Neural progenitor cell (in vitro differentiated cells): ENCODE data around the gene TMEM184A.

ENCODE experiments used
- CTCF ChIP-seq: fragments of 200-600 bp; sonication (generic); IDR thresholded peaks from 2 replicates; pipeline ENCODE4 v1.5.1; 2017; ENCODE audit warnings: antibody characterized with exemption, mild to moderate bottlenecking
- EZH2 ChIP-seq: fragments of 200-600 bp; sonication (generic); IDR thresholded peaks from 2 replicates; pipeline ENCODE4 v1.6.1; 2017; ENCODE audit warnings: antibody characterized with exemption, mild to moderate bottlenecking, moderate library complexity

- no peak for TF ChIP-seq CTCF
- no peak for TF ChIP-seq EZH2
Measured at GRCh38 chr7:1548944-1549343, 7.1 kb downstream of the TMEM184A start.
